HG02798 (cell line): ENCODE data around the gene NFIA.
A peak's percentile ranks its signal among the peaks of the same experiment; 100 is the strongest.

ENCODE experiments used
- ATAC-seq: cut with Tn5 transposase; IDR thresholded peaks from one replicate; pipeline ENCODE4 v1.9.1; 2021; ENCODE audit warnings: mild to moderate bottlenecking; ENCODE audit not compliant: unreplicated experiment, poor library complexity

NFIA gene

DNA sequence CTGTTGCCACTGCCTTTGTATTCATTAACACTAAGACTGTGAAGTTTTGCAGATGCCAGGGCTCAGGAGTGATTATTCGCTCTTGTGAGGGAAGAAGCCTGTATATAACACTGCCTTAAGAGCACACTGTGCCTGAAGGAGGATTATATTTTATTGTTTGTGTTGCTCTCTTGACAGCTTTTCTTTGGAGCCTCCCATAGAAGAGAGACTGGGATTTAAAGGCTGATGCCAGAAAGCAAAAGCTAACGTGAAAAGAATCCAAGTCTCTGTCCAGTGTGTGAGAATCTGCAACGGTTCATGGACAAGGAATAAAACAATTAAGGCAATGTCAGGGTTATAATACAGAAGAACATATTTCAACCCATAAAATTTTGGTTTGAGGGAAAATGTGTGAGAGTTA is 316.8 kb downstream of the NFIA start:
- no peak for ATAC-seq

DNA sequence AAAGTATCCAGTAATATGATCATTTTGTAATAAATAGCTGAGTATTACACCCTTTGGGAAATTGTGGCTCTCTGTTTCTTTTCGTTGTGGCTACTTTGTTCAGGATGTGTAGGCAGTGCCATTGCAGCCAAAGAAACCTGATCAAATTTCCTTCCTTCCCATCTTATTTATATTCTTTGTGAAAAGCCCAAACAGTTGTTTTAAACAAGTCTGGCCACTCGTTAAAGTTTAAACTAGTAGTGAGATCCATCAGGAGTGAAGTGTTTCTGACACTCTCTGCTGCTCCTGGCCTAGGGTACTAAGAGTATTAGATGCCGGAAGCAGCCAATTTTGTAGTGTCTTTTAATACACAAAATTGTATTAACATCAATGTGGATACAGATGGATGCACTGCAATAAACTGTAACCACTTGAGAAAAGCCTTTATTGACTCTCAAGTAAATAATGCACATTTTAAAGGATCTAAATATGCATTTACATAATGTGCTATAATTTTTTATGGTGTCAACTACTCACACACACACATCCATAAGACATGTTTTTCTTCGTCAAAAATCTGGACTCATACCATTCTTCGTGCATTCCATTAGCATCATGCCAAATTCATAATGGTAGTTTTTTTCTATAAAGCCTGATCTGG is 317.9 kb downstream of the NFIA start:
- no peak for ATAC-seq

DNA sequence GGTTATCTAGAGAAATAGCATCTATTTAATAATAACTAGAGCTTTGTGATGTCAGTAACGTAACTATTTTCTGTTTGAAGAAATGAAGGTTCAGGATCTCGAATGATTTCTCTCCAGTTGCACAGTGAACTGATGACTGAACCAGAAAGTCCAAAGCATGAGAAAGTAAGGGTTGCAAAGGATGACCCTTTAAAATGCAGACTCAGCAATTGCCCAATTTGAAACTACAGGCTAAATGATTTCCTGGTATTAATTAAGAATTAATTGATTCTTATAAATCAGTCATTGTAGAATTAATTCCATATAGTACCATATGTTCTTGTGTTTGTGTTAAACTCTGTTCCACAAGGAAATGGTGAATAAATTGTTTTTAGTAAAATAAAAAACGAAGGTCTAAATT is 318.6 kb downstream of the NFIA start:
- no peak for ATAC-seq

DNA sequence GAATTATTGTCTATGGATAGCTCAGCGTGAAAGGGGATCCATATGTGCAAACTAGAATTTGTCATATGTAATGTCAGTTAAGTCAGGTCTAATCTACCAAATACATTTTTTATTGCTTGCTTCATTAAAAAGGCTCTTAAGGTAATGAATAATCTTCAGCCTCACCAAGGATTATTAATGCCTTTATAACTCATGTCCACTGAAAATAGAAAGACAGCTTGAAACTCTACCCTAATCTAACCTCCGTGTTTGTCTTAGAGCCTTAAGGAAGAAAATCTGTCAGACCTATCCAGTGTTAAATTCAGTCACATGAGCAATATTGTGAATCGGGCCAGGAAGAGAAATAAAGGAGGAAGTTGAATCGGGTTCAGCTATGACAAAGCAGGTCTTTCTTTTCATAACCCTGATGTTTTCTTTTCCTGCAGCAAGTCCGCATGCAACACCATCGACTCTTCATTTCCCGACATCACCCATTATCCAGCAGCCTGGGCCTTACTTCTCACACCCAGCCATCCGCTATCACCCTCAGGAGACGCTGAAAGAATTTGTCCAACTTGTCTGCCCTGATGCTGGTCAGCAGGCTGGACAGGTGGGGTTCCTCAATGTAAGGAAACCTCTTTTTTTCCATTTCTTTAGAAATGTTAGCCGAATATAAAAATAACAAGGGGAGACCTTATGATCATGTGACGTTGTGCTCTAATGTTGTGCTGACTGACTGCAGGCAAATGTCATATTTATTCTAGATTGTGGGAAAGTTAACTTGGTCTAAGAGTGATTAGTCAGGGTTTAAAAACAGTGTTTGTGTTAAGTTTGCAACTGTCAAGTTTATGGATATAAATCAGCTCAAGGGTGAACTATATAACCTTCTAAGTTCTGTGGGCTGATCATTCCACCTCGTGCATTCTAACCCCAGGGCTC is 321.6 kb downstream of the NFIA start:
- no peak for ATAC-seq

DNA sequence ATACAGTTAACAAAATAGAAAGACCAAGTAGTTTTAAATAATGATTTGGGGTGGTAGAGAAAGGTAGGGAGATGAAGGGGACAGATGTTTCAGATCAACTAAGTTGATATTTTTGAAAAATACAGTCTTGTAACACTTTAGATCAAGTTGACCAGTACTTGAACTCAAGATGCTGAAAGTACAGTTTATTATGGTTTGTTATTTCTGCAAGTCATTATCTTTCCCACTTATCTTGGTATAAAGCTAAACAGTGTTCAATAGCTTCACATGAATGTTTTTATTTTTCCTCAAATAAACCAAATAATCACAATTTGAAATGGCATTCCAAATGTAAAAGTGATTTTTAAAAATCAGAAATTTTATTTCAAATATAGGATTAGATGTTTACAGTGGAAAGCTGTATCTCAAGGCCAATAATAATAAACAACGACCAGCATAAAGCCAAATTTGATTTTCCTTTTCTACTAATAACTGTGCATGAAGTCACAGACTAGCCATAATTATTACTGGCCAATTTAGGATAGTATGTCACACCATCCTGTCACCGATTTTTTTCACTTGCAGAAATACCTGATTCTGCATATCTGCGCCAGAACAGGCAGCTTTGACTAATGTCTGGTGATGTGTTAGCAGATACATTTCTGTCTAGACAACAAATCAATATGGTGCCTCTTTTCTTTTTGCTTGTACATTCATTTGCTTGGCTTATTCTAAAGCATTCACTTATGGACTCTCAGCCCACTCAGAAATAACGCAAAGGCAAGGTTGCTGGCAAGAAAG is 322.4 kb downstream of the NFIA start:
- no peak for ATAC-seq

DNA sequence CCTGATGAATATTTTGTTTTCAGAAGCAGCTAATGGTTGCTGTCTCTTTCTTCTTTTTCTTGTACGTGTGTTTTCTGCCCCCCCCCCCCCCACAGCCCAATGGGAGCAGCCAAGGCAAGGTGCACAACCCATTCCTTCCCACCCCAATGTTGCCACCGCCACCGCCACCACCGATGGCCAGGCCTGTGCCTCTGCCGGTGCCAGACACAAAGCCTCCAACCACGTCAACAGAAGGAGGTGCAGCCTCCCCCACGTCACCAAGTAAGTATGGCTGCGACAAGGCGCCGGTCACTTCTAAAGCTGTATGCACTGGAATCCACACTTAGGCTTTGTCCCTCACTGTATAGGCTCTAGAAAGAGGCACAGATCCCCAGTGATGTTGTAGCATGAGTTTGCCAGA is 324.1 kb downstream of the NFIA start:
- no peak for ATAC-seq

DNA sequence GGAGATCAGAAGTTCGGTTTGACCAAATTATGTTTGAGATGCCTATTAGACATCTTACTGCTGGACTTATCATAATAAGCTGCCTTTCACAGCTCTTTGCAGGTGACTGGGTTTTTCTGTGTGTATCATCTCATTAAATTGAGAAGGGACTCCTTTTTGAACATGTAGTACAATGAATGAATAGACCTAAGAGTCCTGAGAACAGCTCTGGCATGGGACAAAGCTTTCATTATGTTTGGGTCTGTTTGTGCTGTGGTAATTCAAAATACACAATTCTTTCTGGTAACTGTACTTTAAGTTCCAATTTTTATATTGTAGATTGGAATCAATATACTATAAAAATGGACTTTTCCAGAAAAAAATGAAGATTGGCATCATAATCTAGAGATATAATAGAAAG is 330.2 kb downstream of the NFIA start:
- no peak for ATAC-seq

DNA sequence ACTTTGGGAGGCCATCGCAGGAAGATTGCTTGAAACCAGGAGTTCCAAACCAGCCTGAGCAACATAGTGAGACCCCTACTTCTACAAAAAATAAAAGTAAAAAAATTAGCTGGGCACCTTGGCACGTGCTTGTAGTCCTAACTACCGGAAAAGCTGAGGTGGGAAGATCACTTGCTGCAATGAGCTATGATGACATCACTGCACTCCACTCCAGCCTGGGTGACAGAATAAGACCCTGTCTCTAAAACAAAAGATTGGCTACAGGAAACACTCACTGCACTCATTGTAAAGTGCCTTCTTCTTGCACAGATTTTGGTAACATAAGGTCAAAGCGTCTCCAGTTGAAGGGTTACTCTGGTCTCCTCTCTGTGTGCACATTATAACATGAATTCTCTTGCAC is 336.8 kb downstream of the NFIA start:
- ATAC-seq: no peak

DNA sequence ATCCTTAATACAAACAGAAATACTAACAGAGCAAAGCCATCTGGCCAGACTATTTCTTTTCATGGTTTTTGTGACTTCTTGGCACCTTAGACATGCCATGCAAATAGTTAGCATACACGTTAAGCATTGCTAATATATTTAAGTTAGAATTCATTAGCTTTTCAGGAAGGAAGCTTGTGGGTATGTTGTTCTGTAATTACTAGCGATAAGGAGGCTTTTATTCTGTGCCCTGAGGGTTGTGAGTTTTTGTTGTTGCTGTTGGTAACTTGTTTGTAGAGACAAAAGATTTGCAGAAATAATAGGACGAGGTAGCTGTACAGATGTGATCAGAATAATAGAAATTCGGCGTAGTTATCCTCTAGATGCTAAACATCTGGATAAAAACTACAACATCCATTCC is 337.3 kb downstream of the NFIA start:
- ATAC-seq: no peak

DNA sequence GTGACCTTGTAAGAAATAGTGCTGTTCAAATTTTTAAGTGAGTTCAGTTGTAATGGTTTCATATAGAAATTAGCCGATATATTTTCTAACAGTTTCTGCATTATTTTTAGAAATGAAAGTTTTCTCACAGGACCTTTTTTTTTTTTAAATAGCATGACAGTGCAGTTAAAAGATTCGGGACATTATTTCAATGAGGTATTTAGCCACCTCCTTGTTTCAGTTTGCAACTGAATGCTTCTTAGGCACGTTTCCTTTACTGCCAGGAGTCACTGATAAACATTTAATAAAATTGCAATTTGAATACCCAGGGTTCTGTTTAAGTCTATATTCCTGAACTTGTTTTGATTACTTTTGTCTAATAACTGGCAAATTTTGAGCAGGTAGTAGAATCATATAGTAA is 337.9 kb downstream of the NFIA start:
- no peak for ATAC-seq

DNA sequence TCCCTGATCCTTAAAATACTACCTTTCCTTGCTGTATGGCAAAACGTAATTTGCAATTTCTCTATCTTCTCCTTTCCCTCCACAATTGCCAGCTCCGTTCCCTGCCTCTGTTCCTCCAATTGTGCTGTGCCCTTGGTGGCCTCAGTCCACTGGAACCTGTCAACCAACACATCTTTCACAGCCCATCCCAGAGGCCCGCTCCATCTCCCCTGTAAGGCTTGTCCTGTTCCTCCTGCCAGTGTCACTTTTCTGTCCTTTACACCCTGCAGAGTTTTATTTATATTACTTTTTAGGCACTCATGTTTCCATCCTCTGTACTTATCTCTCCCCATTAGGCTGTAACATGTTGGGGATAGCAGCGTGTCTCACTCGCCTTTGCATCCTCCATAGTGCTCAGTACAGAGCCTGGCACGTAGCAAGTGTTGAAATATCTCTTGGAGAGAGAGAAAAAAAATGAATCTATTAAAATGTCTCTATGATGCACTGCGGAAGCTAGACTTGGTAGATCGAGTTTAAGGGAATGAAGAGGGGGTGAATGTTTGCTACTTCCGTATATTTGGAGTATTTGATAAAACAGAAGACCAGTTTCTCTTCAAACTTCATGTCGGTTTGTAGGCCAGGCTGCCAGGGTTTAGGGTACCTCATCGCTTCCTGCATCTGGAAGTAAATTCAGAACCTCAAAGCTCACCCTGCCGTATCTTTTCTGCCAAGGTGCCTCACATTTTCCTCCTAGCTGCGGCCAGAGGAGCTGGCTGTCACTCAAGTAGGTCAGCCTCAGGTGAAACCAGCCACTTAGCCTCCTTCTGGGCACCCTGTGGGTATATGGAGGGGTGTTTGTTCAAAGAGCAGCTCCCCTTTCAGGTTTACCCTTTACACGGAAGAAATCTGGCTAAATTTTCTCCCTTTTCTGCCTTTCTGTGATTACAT is 338.8 kb downstream of the NFIA start:
- ATAC-seq: no peak

DNA sequence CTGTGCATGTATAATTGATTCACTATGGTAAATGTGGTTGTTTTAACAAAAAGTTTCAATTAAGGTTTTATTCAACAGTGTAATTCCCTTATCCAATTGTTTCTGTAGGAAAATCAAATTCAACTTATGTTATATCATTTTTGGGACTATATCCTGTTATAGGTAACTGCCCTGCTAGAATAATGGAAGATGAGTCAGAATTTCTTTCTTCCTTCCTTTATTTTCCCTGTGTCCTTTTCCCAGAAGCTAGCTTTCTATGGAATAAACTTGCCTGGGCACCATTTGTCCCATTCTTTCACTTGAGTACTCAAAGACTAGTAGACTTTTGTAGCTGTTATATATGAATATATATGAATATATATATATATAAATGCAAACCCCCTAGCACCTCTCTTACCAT is 341.3 kb downstream of the NFIA start:
- ATAC-seq: no peak

DNA sequence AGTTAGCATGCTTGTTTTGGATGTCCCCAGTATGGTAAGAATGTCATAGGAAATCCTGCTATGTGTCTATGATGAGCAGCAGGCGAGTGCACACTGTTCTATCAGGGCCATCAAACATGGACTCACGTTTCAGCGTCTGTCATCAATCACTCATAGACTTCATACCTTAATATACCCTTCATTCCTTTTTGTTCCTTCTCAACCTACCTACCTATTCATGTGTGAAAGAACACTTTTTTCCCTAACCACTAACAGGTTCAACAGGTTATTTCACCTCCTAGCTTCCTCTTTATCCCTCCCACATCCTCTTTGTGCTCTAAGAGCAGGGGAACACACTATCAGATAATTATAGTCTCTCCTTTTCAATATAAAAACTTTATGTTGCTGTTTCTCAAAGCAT is 342.0 kb downstream of the NFIA start:
- no peak for ATAC-seq

DNA sequence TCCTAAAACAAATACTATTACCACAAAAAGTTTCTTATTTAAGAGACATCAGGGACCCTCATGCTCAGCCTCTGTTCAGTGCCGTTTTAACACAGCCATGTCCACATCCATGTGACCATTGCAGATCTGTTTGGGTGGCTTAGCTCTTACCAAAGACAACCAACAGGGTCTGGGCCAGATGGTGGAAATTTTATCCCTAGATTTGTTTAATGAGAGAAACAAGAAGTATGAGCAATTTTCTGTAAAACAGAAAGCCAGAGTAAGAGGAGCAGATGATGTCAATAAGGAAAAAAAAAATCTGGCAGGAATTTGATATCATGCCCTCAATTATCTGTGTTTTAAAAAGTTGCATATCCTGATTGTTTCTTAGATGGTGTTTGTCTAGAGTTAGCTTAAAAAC is 342.7 kb downstream of the NFIA start:
- ATAC-seq: no peak

DNA sequence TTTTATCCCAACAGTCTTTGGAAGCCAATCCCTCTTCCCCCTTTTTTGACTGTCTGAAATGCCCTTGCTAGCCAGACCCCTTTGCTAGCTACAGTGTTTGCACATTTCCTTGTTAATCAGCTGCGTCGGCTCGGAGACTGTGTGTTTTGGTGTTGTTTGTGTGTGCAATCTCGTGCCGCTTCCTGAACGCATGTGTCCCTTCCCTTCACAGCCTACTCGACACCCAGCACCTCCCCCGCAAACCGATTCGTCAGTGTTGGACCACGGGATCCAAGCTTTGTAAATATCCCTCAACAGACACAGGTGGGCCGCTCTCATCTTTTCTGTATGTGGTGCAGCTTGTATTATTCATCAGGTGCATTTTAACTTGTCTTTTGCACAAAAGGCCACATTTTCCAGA is 343.9 kb downstream of the NFIA start:
- ATAC-seq: no peak

DNA sequence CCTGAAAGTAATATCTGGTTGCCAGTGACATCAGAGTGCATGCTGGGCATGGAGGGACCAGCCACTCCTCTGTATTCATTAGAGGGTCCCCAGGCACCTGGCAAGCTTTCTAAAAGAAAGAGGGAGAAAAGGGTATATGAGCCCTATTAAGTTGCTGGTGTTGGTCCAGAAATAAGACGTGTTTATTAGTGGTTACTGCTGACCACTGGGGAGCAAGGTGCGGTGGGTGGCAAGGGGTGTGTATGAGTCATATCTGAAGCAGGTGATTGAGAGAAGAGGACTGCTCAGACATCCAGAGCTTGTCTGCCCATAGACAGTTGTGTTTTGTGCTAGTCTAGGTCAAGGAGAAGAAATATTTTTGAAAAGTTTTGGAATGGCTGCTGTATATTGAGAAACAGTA is 344.5 kb downstream of the NFIA start:
- ATAC-seq: peak; percentile 50

DNA sequence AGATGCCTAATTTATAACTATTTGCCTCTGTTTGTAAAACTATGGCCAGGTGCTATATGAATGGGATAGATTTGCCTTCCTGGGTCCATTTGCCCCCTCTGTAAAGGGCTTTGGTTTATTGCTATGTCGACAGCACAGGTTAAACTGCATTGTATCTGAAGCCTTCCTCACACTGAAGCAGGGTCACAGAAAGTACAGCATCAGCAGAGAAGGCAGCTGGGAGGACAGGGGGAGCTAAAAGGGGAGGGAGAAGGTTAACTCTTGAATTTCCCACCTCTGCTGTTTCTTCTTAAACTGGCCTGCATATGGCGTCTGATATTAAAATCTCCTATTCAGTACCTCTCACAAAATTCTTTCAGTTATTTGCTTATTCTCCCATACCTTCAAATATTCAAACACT is 345.1 kb downstream of the NFIA start:
- ATAC-seq: no peak

DNA sequence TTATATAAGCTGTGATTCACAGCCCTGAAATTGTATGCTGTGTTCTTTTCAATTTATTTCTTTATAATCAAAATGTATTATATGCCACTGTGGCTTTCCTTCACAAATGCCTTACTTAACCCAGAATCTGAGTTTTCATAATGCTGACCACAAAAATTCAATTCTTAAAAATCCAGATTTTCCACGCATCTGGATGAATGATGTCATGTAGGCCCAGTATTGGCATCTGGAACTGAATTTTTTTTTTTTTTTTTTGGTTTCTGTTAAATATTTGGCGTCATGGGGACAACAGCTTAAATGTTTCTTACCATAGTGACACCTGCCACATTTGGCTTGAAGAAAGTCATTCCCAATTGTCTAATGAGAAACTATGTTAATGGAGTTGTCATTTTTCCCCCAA is 345.8 kb downstream of the NFIA start:
- ATAC-seq: no peak

DNA sequence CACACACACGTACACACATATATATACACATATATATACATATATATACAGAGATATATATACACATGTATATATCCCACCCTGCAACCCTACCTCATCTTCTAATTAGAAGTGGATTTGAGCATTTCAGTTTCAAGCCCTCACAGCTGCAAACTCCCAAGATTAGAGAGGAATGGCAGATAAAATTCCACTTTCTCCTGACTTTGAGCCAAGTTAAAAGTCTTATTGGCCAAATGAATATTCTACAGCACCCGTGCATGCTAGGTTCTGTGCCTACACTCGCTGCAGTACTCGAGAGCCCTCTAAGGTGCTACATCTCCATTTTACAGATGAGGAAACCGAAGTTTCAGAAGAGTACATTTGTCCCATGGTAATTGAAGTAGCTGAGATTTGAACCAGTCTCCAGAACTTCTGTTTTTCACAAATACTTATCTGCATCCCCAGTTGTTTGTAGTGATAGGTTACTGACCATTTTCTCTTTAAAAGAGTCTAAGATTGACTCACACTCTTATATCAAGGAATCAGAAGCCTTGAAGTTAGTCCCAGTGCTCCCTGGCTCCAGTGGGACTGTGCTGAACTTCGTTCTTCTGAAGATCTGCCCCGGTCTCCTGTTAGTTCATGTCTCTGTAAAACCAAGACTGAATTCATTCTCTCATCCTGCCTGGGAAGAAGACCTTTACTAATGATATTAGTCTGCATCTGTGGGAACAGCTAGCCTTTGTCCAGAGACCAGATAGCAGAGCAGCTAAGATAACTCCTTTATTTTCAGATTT is 350.4 kb downstream of the NFIA start:
- no peak for ATAC-seq
